H9 (cell line): ENCODE results near the gene OBP2B. TPM values are rescaled to one million over a fixed set of nuclear protein-coding genes. Genes with fewer than 3 reads are reported as not detected.

Experiments used
- DNase-seq: peaks from one replicate; pipeline ENCODE4 v3.0.0-alpha.2; 2017
- H2AFZ ChIP-seq: one replicate; pipeline ENCODE4 v1.6.1; 2013; ENCODE audit warnings: mild to moderate bottlenecking, low read length, control low read depth, moderate library complexity
- H2AK5ac ChIP-seq: 2 replicates; pipeline ENCODE4 v1.6.1; 2013; ENCODE audit warnings: low read length, control low read depth, mixed read lengths; ENCODE audit not compliant: insufficient read length
- H2BK120ac ChIP-seq: one replicate; pipeline ENCODE4 v1.6.1; 2013; ENCODE audit warnings: low read depth, mild to moderate bottlenecking, low read length, control low read depth, inconsistent platforms; ENCODE audit not compliant: poor library complexity, severe bottlenecking
- H2BK12ac ChIP-seq: 2 replicates; pipeline ENCODE4 v1.6.1; 2013; ENCODE audit warnings: low read length, control low read depth, mixed read lengths, low read depth; ENCODE audit not compliant: insufficient read length
- H2BK15ac ChIP-seq: 2 replicates; pipeline ENCODE4 v1.6.1; 2013; ENCODE audit warnings: low read depth, low read length, control low read depth
- H2BK20ac ChIP-seq: one replicate; pipeline ENCODE4 v1.6.1; 2013; ENCODE audit warnings: low read depth, mild to moderate bottlenecking, low read length, control low read depth, inconsistent platforms; ENCODE audit not compliant: poor library complexity, severe bottlenecking
- H2BK5ac ChIP-seq: 2 replicates; pipeline ENCODE4 v1.6.1; 2013; ENCODE audit warnings: low read length, control low read depth, mixed read lengths; ENCODE audit not compliant: insufficient read length
- H3K14ac ChIP-seq: 2 replicates; pipeline ENCODE4 v1.6.1; 2013; ENCODE audit warnings: low read length, control low read depth; ENCODE audit not compliant: insufficient read depth
- H3K18ac ChIP-seq: 2 replicates; pipeline ENCODE4 v1.6.1; 2013; ENCODE audit warnings: low read depth, mild to moderate bottlenecking, mixed read lengths, low read length, control low read depth; ENCODE audit not compliant: insufficient read length
- H3K23ac ChIP-seq: 2 replicates; pipeline ENCODE4 v1.6.1; 2013; ENCODE audit warnings: low read length, control low read depth, mixed read lengths, low read depth; ENCODE audit not compliant: insufficient read length
- H3K23me2 ChIP-seq: 2 replicates; pipeline ENCODE4 v1.6.1; 2013; ENCODE audit warnings: low read depth, mild to moderate bottlenecking, mixed read lengths, low read length, control low read depth; ENCODE audit not compliant: insufficient read length, poor library complexity, severe bottlenecking
- H3K27ac ChIP-seq: 2 replicates; pipeline ENCODE4 v1.5.1; 2013; ENCODE audit warnings: low read length, control low read depth, mixed read lengths, low read depth; ENCODE audit not compliant: insufficient read length
- H3K27me3 ChIP-seq: 2 replicates; pipeline ENCODE4 v1.6.1; 2013; ENCODE audit warnings: low read length, control low read depth, inconsistent platforms; ENCODE audit not compliant: insufficient read depth
- H3K4ac ChIP-seq: 2 replicates; pipeline ENCODE4 v1.6.1; 2013; ENCODE audit warnings: low read depth, mild to moderate bottlenecking, control low read depth, inconsistent platforms, low read length, moderate library complexity
- H3K4me1 ChIP-seq: 2 replicates; pipeline ENCODE4 v1.6.1; 2013; ENCODE audit warnings: low read length, control low read depth, inconsistent platforms; ENCODE audit not compliant: insufficient read depth
- H3K4me2 ChIP-seq: 2 replicates; pipeline ENCODE4 v1.6.1; 2013; ENCODE audit warnings: low read length, control low read depth, mixed read lengths; ENCODE audit not compliant: insufficient read length, insufficient read depth
- H3K56ac ChIP-seq: 2 replicates; pipeline ENCODE4 v1.6.1; 2013; ENCODE audit warnings: low read depth, mild to moderate bottlenecking, mixed read lengths, low read length, control low read depth; ENCODE audit not compliant: insufficient read length
- H3K79me1 ChIP-seq: 2 replicates; pipeline ENCODE4 v1.6.1; 2013; ENCODE audit warnings: low read depth, mild to moderate bottlenecking, moderate library complexity, low read length, control low read depth, inconsistent platforms; ENCODE audit not compliant: insufficient read depth, poor library complexity, severe bottlenecking
- H3K79me2 ChIP-seq: 2 replicates; pipeline ENCODE4 v1.6.1; 2013; ENCODE audit warnings: low read length, control low read depth, inconsistent platforms; ENCODE audit not compliant: insufficient read depth
- H3K9ac ChIP-seq: 2 replicates; pipeline ENCODE4 v1.6.1; 2013; ENCODE audit warnings: low read length, control low read depth, mixed read lengths; ENCODE audit not compliant: insufficient read length; ENCODE audit errors: extremely low read depth
- H3K9me3 ChIP-seq: one replicate; pipeline ENCODE4 v1.6.1; 2013; ENCODE audit warnings: low read depth, low read length, inconsistent platforms; ENCODE audit not compliant: control insufficient read depth
- H3T11ph ChIP-seq: one replicate; pipeline ENCODE4 v1.6.1; 2013; ENCODE audit warnings: mild to moderate bottlenecking, low read length, control low read depth, inconsistent platforms
- H4K20me1 ChIP-seq: one replicate; pipeline ENCODE4 v1.6.1; 2013; ENCODE audit not compliant: control insufficient read depth, insufficient read length, insufficient read depth
- H4K5ac ChIP-seq: 2 replicates; pipeline ENCODE4 v1.6.1; 2013; ENCODE audit warnings: low read depth, mild to moderate bottlenecking, mixed read lengths, low read length, control low read depth; ENCODE audit not compliant: insufficient read length
- H4K8ac ChIP-seq: replicated peaks from 2 replicates; pipeline ENCODE4 v1.6.1; 2013; ENCODE audit warnings: low read length, control low read depth, mixed read lengths, low read depth; ENCODE audit not compliant: insufficient read length
- H4K91ac ChIP-seq: 2 replicates; pipeline ENCODE4 v1.6.1; 2013; ENCODE audit warnings: low read depth, mild to moderate bottlenecking, moderate library complexity, mixed read lengths, low read length, control low read depth; ENCODE audit not compliant: insufficient read length
- H3K27ac Mint-ChIP-seq, 3 experiments: 2 replicates in 2 of 3; 3 replicates in 1 of 3; pipeline ENCODE4 v1.8.0; 2020 to 2021; ENCODE audit warnings: mixed read lengths in 3 of 3, mild to moderate bottlenecking in 1 of 3, moderate library complexity in 1 of 3
- H3K27me3 Mint-ChIP-seq: 2 replicates; pipeline ENCODE4 v1.8.0; 2021; ENCODE audit warnings: low read depth, mild to moderate bottlenecking, moderate library complexity, mixed read lengths
- H3K36me3 Mint-ChIP-seq, 3 experiments: 2 replicates in 2 of 3; 3 replicates in 1 of 3; pipeline ENCODE4 v1.8.0; 2020 to 2021; ENCODE audit warnings: low read depth in 3 of 3, mixed read lengths in 3 of 3; ENCODE audit not compliant: insufficient read depth in 1 of 3
- H3K4me1 Mint-ChIP-seq, 2 experiments: 2 replicates each; pipeline ENCODE4 v1.8.0; 2020; ENCODE audit warnings: mixed read lengths in 2 of 2
- H3K4me3 Mint-ChIP-seq, 2 experiments: 2 replicates in 1 of 2; 3 replicates in 1 of 2; pipeline ENCODE4 v1.8.0; 2020 to 2021; ENCODE audit warnings: mild to moderate bottlenecking in 2 of 2, mixed read lengths in 2 of 2, moderate library complexity in 1 of 2
- H3K9me3 Mint-ChIP-seq, 2 experiments: 2 replicates in 1 of 2; 3 replicates in 1 of 2; pipeline ENCODE4 v1.8.0; 2020; ENCODE audit warnings: mild to moderate bottlenecking in 2 of 2, mixed read lengths in 2 of 2, moderate library complexity in 1 of 2
- WGBS: extraction: QIAGEN DNeasy Blood & Tissue Kit; methylation state at CpG from one replicate; pipeline ENCODE4 v1.1.7; 2013; ENCODE audit warnings: missing lambda C conversion rate, low lambda C conversion rate, mixed read lengths; ENCODE audit not compliant: insufficient read length; ENCODE audit errors: extremely low coverage; 5-methylcytosine and 5-hydroxymethylcytosine counted together
- total RNA-seq: library from RNA; stranded (reverse); gene quantifications from 2 replicates; pipeline ENCODE4 v1.2.1, GENCODE V29; 2021
- TF ChIP-seq, protein P1 (sequence below): fragments of 200-600 bp; sonication (generic); conservative IDR thresholded peaks from 3 replicates; pipeline ENCODE4 v1.8.0; 2021; ENCODE audit warnings: antibody characterized with exemption, mild to moderate bottlenecking

The OBP2B gene
- total RNA-seq, 1 experiment from 2014 or later = not detected

DNA sequence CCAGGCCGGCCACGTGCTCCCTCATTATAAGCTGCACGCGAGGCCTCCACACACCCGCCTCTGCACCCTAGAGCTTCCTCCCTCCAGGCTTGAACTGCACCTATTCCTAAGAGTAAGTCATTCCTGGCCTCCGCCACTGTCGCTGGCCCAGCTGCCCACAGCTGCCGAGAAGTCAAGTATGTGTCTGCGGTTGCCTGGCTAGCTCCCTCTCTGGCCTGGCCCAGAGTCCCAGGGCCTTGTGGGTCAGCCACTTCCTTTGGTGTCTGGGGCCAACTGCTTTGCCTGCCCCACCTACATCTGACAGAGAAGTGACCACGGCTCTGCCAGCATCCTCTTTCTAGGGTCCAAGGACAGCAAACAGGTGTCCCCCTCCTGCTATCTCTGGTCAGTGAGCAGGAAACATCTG lies 47.6 kb upstream of the OBP2B start:
- no peak overlapping the region for H4K5ac ChIP-seq
- H3K4ac ChIP-seq = no peak overlapping the region
- no peaks in the 10 kb centered on the region for H3K23me2 ChIP-seq
- Mint-ChIP-seq H3K27me3 (peaks cover 25% of the 10 kb centered on the region), H3K4me3 (no peak overlapping the region; a peak in 1 of 5 replicates), H3K9me3 (no peaks in the 10 kb centered on the region), H3K4me1 (peaks cover 11 to 13% of the 10 kb centered on the region in 2 experiments), H3K27ac (peak overlapping the region in 1 of 3 experiments; percentile 57; a peak in 1 of 7 replicates), H3K36me3 (no peaks in the 10 kb centered on the region)
- no peak overlapping the region for H2BK5ac ChIP-seq
- no peak overlapping the region for H3K4me2 ChIP-seq
- no peak overlapping the region for H2AFZ ChIP-seq
- no peak overlapping the region for H3K18ac ChIP-seq
- H2BK12ac ChIP-seq = no peak overlapping the region
- H3K4me1 ChIP-seq = no peaks in the 10 kb centered on the region
- H2AK5ac ChIP-seq = no peak overlapping the region
- H2BK15ac ChIP-seq = no peak overlapping the region
- H3K14ac ChIP-seq = no peak overlapping the region; the same call in 1 of the 2 replicates
- no peaks in the 10 kb centered on the region for H3K79me1 ChIP-seq
- no peaks in the 10 kb centered on the region for H3K27me3 ChIP-seq
- no peak overlapping the region for H3K27ac ChIP-seq
- H3T11ph ChIP-seq = no peak overlapping the region
- H4K91ac ChIP-seq = no peak overlapping the region
- no peak overlapping the region for H4K8ac ChIP-seq
- H2BK120ac ChIP-seq = no peak overlapping the region
- H2BK20ac ChIP-seq = no peak overlapping the region
- TF ChIP-seq, protein P1, sequence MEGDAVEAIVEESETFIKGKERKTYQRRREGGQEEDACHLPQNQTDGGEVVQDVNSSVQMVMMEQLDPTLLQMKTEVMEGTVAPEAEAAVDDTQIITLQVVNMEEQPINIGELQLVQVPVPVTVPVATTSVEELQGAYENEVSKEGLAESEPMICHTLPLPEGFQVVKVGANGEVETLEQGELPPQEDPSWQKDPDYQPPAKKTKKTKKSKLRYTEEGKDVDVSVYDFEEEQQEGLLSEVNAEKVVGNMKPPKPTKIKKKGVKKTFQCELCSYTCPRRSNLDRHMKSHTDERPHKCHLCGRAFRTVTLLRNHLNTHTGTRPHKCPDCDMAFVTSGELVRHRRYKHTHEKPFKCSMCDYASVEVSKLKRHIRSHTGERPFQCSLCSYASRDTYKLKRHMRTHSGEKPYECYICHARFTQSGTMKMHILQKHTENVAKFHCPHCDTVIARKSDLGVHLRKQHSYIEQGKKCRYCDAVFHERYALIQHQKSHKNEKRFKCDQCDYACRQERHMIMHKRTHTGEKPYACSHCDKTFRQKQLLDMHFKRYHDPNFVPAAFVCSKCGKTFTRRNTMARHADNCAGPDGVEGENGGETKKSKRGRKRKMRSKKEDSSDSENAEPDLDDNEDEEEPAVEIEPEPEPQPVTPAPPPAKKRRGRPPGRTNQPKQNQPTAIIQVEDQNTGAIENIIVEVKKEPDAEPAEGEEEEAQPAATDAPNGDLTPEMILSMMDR = no peak
- H4K20me1 ChIP-seq = no peaks in the 10 kb centered on the region
- H3K79me2 ChIP-seq = no peaks in the 10 kb centered on the region
- no peak overlapping the region for H3K56ac ChIP-seq
- H3K23ac ChIP-seq = no peak overlapping the region
- DNase-seq = no peak
- H3K9me3 ChIP-seq = no peaks in the 10 kb centered on the region
- H3K9ac ChIP-seq = no peak overlapping the region
- no CpG with 5 or more reads among the region's 10 CpGs for WGBS
